PFSK-1 (cell line): ENCODE results near the gene GPATCH2.

ENCODE experiments used
- FOXP2 ChIP-seq: optimal IDR thresholded peaks from 2 replicates; pipeline ENCODE3; 2011; ENCODE audit warnings: borderline replicate concordance, control low read depth, inconsistent platforms; ENCODE audit not compliant: insufficient read depth; ENCODE audit errors: extremely low read length, extremely low read depth
- POLR2AphosphoS5 ChIP-seq: IDR thresholded peaks from 2 replicates; pipeline ENCODE4 v1.6.1; 2012; ENCODE audit warnings: low read depth, mild to moderate bottlenecking, control low read depth, low read length, moderate library complexity
- SIN3A ChIP-seq: IDR thresholded peaks from 2 replicates; pipeline ENCODE4 v1.6.1; 2012; ENCODE audit warnings: mild to moderate bottlenecking, low read length, moderate library complexity, borderline replicate concordance; ENCODE audit not compliant: insufficient read depth
- TAF1 ChIP-seq: IDR thresholded peaks from 2 replicates; pipeline ENCODE4 v1.6.1; 2012; ENCODE audit warnings: low read length, control low read depth, borderline replicate concordance; ENCODE audit not compliant: insufficient read depth
- TF ChIP-seq, protein P1 (sequence below), 2 experiments: IDR thresholded peaks; 2 replicates each; pipeline versions ENCODE4 v1.6.1 to v1.8.0; 2011 to 2012; ENCODE audit warnings: low read depth in 2 of 2, low read length in 2 of 2, control low read depth in 1 of 2, inconsistent platforms in 1 of 2, mild to moderate bottlenecking in 1 of 2, moderate library complexity in 1 of 2; ENCODE audit not compliant: insufficient read depth in 1 of 2

GPATCH2 gene

DNA sequence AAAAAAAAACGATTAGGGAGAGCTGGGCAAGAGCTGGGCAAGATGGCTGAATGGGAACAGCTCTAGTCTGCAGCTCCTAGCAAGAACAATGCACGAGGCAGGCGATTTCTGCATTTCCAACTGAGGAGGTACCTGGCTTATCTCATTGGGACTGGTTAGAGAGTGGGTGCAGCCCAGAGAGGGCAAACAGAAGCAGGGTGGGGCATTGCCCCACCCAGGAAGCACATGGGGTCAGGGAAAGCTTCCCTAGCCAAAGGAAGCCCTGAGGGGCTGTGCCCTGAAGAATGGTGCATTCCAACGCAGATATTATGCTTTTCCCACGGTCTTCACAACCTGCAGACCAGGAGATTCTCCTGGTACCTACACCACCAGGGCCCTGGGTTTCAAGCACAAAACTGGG lies 251.6 kb downstream of the GPATCH2 start:
- TF ChIP-seq, protein P1, sequence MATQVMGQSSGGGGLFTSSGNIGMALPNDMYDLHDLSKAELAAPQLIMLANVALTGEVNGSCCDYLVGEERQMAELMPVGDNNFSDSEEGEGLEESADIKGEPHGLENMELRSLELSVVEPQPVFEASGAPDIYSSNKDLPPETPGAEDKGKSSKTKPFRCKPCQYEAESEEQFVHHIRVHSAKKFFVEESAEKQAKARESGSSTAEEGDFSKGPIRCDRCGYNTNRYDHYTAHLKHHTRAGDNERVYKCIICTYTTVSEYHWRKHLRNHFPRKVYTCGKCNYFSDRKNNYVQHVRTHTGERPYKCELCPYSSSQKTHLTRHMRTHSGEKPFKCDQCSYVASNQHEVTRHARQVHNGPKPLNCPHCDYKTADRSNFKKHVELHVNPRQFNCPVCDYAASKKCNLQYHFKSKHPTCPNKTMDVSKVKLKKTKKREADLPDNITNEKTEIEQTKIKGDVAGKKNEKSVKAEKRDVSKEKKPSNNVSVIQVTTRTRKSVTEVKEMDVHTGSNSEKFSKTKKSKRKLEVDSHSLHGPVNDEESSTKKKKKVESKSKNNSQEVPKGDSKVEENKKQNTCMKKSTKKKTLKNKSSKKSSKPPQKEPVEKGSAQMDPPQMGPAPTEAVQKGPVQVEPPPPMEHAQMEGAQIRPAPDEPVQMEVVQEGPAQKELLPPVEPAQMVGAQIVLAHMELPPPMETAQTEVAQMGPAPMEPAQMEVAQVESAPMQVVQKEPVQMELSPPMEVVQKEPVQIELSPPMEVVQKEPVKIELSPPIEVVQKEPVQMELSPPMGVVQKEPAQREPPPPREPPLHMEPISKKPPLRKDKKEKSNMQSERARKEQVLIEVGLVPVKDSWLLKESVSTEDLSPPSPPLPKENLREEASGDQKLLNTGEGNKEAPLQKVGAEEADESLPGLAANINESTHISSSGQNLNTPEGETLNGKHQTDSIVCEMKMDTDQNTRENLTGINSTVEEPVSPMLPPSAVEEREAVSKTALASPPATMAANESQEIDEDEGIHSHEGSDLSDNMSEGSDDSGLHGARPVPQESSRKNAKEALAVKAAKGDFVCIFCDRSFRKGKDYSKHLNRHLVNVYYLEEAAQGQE (IDR thresholded peaks at IDR 0.05; ENCODE audit: insufficient read depth in 1 of 2, low read depth in 2 of 2, low read length in 2 of 2): no peak
- no peak for TF ChIP-seq FOXP2
- TF ChIP-seq SIN3A: no peak
- TF ChIP-seq POLR2AphosphoS5: no peak
- no peak for TF ChIP-seq TAF1
